ENCODE measurements around the gene DEGS2.
A peak's percentile ranks its signal among the peaks of the same experiment; 100 is the strongest.

DEGS2 gene

DNA sequence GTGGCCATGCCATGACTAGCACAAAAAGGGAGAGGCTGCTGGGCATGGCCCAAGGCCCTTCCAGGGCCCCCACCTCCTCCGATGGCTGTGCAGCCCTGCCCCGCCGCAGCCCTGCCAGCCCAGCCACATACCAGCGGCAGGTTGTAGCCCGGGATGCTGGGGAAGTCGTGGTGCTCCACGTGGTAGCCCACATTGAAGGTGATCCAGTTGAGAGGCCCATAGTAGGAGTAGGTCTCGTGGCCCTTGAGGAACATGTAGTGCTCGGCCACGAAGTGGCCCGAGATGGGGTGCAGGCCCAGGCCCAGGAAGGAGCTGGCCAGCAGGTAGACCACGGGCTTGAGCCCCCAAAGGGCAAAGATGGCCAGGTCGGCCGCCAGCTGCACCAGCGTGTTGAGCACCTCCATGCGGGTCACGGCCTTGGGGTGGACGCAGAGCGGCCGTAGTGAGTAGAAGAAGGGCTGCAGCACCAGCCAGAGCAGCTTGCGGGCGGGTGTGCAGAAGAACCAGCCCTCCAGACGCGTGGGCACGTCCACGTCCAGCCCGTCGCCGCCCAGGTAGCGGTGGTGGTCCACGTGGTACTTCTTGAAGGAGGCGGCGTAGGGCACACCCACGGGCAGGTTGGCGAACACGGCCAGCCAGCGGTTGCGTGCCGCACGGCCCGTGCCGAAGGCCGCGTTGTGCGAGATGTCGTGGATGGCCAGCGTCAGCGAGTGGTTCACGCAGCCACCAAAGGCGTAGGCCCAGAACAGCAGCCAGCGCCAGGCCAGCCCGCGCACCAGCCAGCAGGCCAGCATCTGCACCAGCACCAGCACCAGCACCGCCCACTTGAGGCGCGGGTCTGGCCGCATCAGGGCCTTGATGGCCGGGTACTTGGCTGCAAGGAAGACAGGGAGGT lies 10.4 kb downstream of the DEGS2 start:
- DNase-seq (ENCODE audit: low read depth) = no peak

DNA sequence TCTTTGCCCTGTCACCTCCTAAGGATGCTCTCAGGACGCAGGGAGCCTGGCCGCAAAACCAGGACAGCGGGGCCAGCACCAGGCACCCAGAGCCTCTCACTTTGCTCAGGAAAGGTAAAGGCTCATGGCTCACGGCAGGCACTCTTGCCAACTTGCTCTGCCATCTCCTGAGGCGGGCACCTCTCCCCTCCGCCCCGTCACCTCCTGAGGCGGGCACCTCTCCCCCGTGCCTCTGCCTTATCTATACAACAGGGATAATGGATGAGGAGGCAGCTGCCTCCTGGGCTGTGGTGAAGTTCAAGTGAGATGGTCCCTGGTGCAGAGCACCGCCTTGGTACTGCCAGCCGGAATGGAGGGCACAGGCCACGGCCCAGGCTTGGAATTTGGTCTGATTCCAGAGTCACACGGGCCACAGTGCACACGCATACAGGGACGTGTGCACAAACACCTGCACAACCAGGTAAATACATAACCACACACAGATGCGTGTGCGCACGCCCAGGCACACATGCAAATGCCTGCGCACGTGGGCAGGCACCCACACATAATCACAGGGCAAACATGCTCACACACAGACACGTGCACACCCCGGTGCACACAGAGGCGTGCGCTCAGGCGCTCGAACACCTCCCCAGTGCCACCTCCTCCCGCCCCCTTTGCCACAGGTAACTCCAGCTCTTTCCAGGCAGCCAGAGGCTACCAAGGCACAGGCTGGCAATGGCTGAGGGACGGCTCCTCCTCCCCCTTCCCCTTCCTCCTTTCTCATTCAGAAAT lies 11.6 kb downstream of the DEGS2 start:
- DNase-seq (ENCODE audit: low read depth) = no peak

DNA sequence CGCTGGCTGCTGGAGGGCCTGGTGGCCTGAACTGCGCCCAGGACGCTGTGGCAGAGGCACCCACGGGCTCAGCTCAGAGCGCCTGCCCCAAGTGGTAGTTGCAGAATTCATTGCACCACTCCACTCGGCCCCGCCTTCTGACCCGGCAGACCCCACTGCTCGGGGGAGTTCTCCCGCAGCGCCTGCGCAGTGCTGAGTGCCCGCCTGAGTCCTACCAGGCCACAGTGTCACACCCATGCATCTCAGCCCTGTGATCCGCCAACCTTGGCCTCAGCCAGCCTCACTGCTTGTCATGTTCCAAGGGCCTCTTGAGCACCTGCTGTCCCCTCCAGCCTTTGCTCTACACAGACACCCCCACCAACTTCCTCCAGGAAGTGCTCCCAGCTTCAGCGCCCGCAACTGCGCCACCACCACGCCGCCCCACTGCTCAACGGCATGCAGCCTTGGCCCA lies 12.2 kb downstream of the DEGS2 start:
- DNase-seq (ENCODE audit: low read depth) = peak; percentile 62

DNA sequence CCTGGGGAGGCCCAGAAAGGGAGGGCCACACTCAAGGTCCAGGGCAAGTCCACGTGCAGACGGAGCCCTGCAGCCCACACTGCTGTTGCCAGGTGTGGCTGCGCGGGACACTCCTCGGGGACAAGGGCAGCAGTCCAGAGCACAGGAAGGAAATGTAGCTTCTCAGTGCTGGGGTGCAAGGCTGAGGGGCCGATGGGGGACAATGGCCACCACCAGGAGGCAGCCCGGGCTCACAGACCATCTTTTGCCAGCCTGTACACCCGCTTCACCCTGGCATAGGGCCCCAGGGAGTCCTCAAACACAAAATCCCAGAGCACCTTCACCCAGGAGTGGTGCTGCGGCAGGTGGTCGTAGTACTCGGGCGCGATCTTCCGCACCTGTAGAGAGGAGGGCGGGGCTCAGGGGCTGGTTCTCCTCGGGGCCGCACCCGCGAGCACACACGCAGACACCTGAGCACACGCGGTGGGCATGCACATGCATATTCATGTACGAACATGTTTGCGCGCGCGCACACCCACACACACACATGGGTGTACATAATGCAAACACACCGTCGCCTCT lies 12.8 kb downstream of the DEGS2 start:
- no peak for DNase-seq (ENCODE audit: low read depth)

DNA sequence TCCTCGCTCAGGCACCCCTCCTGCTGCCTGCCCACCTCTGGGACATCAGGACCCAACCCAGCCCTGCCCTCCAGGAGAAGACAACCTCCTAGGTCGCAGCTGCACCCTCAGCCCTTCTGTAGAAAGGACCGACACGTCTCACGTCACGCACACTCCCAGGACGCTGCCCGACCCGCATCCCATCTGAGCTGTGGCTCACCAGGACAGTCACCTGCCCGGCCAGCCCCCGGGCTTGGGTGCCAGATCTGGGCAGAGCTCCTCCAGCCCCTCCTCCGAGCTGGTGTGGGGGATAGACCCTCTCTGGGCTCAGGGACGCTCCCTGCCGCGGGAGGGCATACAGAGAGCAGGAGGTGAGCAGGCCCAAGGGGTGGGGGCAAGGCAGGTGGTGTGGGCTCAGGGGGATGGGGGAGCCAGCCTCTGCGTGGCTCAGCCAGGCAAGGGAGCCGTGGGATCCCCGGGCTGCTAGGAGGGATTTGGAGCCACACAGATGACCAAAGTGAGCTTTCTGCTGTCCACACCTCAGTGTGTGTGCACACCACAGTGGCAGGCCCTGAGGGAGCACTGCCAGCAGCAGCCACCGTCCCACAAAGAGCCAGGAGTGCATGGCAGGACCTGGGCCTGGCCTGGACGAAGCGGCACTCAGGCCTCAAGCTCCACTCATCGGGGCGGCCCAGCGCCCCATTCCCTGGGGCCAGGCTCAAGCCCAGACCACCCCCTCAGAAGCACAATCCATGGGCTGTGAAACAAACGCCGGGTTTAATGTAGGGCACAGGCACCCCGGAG lies 13.6 kb downstream of the DEGS2 start:
- DNase-seq (ENCODE audit: low read depth) = no peak

DNA sequence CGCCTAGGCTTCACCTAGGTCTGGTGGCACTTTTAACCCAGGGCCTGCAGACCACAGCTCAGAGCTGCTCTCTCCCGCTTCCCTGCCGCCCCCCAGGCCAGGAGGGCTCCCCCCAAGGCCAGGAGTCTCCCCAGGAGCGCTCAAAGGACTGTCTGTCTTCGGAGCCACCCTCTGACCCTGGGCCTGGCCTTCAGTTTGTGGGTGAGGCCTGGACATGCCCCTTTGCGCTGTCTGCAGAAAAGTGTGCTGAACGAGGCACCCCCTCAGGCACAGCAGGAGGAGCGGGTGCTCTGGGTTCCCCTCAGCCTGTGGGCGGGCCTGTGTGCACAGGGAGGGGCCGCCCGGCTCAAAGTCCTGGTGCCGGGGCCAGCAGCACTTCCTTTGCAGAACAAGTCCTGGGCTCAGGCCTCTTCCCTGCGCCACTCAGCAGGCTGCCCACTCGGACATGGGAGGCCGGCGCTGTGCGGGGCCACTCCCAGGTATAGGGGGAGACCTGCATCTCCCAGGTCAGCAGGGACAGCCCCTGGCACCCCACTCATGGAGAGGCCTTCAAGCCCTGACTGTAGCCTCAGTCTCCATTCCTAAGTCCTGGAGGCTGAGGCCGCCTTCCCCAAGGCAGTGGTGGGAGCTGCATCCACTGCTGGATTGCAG lies 14.3 kb downstream of the DEGS2 start:
- DNase-seq (ENCODE audit: low read depth) = no peak

DNA sequence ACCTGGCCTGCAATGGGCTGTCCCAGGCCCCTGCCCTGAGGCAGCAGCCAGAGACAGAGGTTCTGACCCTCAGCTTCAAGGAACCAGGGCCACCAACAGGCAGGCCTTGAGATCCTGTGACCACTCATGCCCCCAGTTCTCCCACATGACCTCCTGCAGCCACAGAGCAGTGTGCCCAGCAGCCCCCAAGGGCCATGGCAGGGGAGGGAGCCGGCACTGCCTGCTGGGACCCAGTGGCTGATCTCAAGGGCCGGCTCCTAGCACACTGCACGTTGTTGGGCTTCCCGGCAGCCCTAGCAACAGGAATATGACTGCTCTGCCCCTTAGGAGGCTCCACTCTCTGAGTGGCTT lies 14.8 kb downstream of the DEGS2 start:
- no peak for DNase-seq (ENCODE audit: low read depth)

DNA sequence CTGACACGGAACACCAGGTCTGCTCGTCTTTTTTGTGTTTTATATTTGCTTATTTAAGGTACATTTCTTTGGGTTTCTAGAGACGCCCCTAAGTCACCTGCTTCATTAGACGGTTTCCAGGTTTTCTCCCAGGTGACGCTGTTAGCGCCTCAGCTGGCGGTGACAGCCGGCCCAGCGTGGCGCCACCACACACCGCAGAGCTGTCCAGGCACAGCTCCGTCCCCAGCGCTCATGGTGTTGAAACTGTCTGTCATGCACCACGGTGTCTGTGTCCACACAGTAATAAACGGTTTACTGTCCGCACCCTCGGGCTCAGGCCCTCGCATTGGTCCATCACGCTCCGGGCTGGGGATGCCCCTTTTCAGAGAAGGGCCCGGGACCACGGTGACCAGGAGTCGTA lies 15.5 kb downstream of the DEGS2 start:
- no peak for DNase-seq (ENCODE audit: low read depth)

DNA sequence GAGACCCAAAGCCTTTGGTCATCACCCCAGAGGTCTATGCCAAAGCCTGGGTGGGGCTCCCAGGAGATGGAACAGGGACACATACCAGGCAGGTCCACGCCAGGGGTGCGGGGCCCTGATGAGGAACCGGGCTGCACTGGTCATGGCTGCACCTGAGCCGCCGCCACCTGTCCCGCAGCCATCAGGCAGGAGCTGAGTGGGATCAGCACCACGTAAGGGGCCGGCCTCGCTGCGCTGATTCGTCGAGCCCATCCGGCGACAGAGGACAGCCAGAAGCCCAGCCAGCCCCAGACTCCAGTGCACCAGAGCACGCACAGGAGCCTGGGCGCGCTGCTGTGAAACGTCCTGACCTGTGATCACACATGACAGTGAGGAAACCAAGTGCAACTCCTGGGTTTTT lies 15.9 kb downstream of the DEGS2 start:
- no peak for DNase-seq (ENCODE audit: low read depth)

DNA sequence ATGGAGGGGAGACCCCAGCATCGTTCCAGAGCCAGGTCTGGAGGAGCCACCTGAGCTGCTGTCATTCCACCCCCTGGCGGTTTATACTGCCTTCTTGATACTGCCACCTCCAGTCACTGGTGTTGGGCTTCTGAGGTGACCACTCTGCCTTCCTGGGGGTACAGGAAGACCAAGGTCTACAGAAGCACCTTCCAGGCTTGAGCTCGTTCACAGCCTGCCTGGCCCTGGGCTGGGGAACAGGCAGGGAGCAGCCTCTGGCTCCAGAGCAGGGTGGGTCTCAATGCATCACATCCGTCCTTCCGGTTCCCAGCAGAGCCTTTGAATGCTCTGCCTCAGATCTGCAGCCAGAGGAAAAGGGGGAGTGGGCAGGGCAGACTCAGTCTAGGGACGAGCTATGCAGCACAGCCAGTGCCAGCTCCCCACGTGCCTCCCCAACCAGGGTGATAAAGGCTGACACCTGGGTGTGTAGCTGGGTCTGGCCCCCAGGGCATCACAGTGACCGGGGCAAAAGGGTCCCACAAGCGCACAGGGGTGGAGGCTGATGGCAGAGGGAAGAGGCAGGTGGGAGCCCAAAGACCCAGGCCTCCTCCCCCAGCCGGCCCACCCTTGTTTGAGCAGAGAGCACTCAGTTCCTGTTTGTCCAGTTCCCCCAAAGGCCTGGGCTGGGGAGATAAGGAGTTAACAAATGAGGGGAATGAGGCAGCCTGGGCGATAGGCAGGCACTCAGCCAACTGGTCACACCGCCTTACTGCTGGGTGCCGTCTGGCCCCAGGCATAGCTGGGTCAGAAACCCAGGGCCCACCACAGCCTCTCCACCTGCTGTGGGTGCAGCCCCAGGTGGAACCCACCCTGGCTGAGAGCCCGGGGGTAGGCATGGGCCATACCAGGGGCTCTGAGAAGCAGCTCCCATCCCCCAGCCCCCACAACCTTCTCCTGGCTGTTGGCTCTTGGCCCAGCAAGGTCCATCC lies 17.1 kb downstream of the DEGS2 start:
- no peak for DNase-seq (ENCODE audit: low read depth)

DNA sequence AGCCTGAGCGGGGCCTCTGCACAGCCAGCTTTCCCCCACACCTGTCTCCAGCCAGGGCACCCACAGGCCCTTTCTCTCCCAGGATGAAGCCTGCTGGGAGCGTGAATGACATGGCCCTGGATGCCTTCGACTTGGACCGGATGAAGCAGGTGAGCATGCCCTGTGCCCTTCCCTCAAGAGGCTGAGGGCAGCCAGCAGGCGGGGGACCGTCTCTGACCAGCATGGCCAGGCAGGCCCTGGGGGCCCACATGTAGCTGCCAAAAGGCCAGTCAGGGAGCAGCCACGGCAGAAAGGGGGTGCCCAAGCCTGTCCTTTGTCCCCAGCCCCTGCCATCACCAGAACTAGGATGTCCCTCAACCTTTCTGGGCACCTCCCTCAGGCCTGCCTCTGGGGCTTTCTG lies 18.3 kb downstream of the DEGS2 start:
- no peak for DNase-seq (ENCODE audit: low read depth)

DNA sequence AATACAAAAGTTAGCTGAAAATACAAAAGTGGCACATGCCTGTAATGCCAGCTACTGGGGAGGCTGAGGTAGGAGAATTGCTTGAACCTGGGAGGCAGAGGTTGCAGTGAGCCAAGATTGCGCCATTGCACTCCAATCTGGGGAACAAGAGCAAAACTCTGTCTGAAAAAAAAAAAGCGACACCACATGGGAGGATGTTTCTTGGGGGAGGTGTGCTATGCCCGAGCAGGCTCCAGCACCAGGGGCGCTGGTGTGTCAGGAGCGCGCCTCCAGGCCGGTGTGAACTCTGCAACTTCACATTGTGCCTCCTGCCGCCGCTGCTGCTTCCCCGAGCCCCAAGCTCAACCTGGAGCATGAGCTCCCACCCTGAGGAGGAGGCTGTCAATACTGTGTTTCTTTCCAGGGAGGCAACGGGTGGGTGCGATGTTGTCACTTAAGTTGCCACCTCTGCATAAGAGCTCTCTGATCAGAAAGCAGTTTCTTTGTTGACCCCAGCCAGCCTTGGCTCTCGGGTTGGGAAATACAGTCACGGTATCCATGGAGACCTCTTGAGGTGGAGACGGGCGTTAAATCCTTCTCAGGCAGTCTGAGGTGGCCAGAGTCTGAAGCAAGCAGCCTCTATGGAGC lies 18.9 kb downstream of the DEGS2 start:
- no peak for DNase-seq (ENCODE audit: low read depth)

DNA sequence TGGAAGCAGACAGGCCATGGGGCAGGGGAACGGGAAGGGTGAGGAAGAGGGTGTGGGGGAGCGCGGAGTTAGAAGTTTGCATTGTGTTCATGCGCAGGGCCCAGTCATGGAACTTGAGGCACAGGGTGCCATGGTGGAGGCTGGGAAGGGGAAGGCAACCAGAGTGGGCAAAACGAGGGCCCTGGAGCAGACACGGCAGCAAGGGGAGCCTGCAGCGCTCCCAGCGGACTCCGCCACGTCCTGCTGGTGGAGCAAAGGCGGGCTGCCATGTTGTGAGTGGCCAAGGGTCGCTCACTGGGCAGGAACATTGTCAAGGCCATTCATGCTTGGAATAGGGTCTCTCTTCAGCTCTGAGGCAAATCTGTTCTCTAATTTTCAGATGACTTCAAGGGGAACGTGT lies 20.5 kb downstream of the DEGS2 start:
- DNase-seq (ENCODE audit: low read depth) = no peak

DNA sequence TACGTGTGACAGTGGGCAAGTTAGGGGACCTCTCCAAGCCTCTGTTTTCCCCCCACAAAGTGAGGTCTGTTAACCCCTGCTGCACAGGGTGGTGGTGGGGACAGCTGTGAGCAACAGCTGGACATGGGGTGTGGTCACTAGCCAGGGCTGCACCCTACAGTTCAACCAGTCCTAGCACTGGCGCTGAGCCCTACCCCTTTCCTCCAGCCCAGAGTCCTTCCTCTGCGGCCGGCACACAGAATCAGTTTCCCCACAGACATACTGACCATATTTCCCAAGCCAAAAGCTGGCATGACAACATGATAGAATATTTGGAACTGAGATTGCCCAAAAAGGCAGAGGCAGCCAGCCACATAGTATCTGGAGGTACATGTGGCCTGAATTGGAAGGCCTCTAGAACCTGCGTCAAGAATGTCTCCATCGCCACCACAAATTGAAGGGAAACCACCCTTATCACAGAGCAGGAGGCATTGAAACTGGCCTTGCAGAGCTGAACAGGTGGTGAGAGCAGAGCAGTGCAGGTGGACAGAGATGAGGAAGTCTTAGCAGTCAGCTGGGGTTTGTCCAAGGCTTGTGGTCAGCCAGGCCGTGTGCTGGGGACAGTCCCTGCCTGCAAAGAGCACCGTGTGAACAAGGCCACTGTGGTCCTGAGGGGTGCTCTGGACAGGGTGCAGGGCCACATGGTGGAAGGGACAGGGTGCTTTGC lies 21.2 kb downstream of the DEGS2 start:
- DNase-seq (ENCODE audit: low read depth) = no peak

DNA sequence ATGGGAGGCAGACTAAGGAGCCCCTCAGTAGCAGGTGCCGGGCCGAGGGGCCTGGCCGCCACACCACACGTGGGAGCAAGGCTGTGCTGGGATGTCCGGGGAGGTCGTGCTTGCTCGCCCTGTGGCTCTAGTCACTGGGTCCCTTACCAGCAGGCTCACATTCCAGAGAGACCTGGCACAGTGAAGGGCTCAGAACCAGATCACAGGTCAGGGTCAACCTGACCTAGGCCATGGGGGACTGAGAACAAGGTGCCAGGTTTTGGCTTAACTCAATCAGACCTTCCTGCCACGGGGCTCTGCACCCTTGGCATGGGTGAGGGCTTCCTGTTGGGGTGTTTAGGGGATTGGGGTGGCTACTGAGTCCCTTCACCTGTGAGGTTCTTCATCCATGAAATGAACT lies 22.3 kb downstream of the DEGS2 start:
- DNase-seq (ENCODE audit: low read depth) = no peak

DNA sequence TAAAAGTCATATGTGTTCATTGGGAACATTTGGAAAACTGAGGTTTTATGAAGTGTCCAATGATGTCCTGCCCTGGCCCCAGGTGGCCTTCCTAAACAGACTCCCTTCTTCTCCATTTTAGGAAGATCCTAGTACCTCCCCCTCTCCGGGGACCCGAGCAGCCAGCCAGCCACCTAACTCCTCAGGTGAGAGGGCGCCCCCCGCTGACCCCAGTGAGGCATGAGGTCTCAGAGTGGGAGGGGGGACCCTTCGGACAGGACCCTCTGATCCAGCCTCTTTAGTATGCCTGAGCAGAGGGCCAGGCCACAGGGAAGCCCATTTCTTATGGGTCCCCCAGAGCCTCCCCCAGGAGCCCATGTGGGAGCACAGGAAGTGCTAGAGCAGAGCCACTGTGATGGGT lies 23.7 kb downstream of the DEGS2 start:
- no peak for DNase-seq (ENCODE audit: low read depth)

DNA sequence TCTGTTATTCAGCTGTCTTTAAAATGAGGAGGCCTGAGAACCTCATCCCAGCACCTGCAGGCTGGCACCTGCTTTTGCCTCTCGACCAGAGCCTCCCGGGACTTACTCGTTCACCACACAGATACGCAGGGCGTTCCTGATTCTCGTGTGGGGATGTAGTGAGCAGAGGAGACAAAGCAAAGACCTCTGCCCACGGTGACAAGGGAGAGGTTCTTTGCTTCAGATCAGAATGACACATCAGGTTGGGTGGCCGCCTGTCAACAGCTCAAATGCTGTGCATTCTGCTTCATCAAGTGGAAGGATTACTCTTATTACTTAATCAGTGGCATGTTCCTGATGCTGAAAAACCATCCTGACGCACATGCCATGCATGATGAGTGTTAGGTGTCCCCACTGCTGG lies 24.4 kb downstream of the DEGS2 start:
- DNase-seq (ENCODE audit: low read depth) = no peak

DNA sequence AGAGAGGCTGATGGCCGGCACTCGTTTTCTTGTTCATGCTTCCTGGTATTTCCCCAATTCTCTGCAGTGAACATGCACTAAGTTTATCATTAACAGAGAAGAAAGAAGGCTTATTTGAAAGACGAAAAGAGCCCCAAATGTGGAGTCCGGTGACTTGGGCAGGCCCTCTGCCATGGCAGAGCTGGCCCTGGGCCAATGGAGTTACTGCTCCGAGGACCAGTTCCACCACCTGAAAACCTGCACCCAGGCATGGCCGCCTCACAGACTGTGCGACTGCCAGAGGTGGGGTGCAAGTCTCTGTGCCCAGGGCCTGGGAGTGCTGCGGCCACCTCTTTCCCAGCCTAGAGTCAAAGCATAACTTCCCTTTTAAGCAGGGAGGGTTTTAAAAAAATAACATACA lies 24.9 kb downstream of the DEGS2 start:
- no peak for DNase-seq (ENCODE audit: low read depth)

DNA sequence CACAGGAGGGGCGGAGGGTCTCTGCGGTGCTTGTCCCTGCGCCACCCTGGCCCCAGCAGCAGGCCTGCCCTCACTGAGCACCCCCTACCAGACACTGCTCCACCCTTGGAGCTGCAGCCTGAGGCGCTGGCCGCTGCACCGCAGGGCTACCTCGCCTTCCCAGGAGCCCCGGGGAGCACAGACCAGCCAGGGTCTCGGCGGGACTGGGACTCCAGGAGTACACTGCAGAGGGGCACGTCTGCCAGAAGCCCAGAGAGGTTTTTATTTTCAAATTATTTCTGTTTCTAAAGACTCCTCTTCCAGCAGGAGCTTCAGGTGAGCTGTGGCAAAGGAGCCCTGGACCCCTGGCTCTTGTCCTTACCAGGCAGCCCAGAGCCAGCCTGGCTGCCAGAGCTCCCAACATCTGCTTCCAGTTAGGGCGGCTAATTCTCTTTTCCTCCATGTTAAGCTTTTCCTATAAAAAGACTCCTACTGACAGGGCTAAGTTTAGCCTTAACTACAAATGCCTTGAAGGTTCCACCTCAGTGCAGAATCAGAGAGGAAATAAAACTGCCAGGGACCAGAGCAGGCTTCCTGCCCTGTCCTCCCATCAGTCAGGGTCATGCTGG lies 26.4 kb downstream of the DEGS2 start:
- DNase-seq (ENCODE audit: low read depth) = no peak

All from stimulated activated CD8-positive, alpha-beta memory T cell treated with anti-CD3 and anti-CD28 coated beads, Interleukin-4, amount 100 ng/mL, for 24 hours (primary cell).